NCI-H2081 (cell line): ENCODE measurements around the gene RIOK3.

Source experiments
- DNase-seq, 2 experiments: peaks; one replicate each; lab custom pipeline; 2025; lab: John Stamatoyannopoulos, UW

The RIOK3 gene

DNA sequence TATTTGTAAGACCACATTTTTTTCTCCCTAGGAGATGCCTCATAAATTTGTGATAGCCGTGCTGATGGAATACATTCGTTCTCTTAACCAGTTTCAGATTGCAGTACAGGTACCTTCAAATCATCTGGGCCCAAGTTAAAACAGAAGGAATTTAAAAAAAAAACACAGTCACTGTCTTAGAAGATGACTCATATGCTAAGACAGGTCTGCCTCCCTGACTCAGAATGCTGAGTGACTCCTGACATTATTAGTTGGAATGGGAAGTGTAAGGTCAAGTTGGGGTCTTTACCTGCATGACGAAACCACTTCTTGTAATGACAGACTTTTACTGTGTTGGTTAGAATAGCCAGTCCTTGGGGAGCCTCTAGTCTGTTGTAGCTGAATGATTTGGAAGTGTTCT, 76.5 kb downstream of the RIOK3 start:
- no peak for DNase-seq

DNA sequence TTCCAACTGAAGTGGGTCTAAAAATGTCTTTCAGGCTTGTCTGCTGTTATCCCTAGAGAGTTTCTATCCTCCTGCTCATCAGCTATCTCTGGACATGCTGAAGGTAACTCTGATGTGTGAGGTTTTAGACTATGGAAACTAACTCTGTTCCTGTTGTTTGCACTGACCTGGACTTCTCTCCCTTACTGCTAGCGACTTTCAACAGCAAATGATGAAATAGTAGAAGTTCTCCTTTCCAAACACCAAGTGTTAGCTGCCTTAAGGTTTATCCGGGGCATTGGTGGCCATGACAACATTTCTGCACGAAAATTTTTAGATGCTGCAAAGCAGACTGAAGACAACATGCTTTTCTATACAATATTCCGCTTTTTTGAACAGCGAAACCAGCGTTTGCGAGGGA, 77.1 kb downstream of the RIOK3 start:
- no peak for DNase-seq

- no peak for DNase-seq
These were observed 78.8 kb downstream of the RIOK3 start for GRCh38 chr18:23531912-23532311.
